Astrocyte (in vitro differentiated cells and primary cell): ENCODE measurements around the gene ELP4. TPM values are rescaled to one million over a fixed set of nuclear protein-coding genes. Genes with fewer than 3 reads are reported as not detected.

ENCODE experiments used
- DNase-seq: peaks from one replicate; pipeline ENCODE4 v3.0.0-alpha.2; 2010; ENCODE audit warnings: low read depth
- FAIRE-seq: peaks from 2 replicates; lab custom pipeline; 2011; peaks lifted over from hg19 to GRCh38; lab: Jason Lieb, UNC
- H2AFZ ChIP-seq: 2 replicates; pipeline ENCODE4 v1.6.0; 2012; ENCODE audit warnings: low read depth, low read length, inconsistent platforms
- H3K27ac ChIP-seq: 2 replicates; pipeline ENCODE4 v1.5.1; 2011; ENCODE audit warnings: low read depth, low read length, inconsistent platforms
- H3K27me3 ChIP-seq: 2 replicates; pipeline ENCODE4 v1.6.0; 2011; ENCODE audit warnings: low read length, inconsistent platforms; ENCODE audit not compliant: insufficient read depth
- H3K36me3 ChIP-seq: 2 replicates; pipeline ENCODE4 v1.5.1; 2011; ENCODE audit warnings: low read length, inconsistent platforms; ENCODE audit not compliant: insufficient read depth
- H3K4me1 ChIP-seq: 2 replicates; pipeline ENCODE4 v1.5.1; 2011; ENCODE audit warnings: low read length, inconsistent platforms; ENCODE audit not compliant: insufficient read depth
- H3K4me2 ChIP-seq: 2 replicates; pipeline ENCODE4 v1.6.0; 2012; ENCODE audit warnings: low read length, inconsistent platforms
- H3K4me3 ChIP-seq: 2 replicates; pipeline ENCODE4 v1.5.1; 2011; ENCODE audit warnings: low read depth, mild to moderate bottlenecking, low read length, inconsistent platforms; ENCODE audit not compliant: insufficient read depth
- H3K79me2 ChIP-seq: 2 replicates; pipeline ENCODE4 v1.6.0; 2012; ENCODE audit warnings: mild to moderate bottlenecking, low read length, inconsistent platforms; ENCODE audit not compliant: insufficient read depth
- H3K9ac ChIP-seq: 2 replicates; pipeline ENCODE4 v1.6.0; 2012; ENCODE audit warnings: mild to moderate bottlenecking, low read length, inconsistent platforms
- H3K9me3 ChIP-seq: 2 replicates; pipeline ENCODE4 v1.5.1; 2012; ENCODE audit warnings: low read depth, mild to moderate bottlenecking, low read length, inconsistent platforms; ENCODE audit not compliant: insufficient read depth
- H4K20me1 ChIP-seq: 2 replicates; pipeline ENCODE4 v1.6.0; 2012; ENCODE audit warnings: low read length, inconsistent platforms; ENCODE audit not compliant: insufficient read depth
- H3K27ac Mint-ChIP-seq: one replicate; pipeline ENCODE4 v1.8.0; 2021; ENCODE audit warnings: mild to moderate bottlenecking, mixed read lengths; ENCODE audit not compliant: unreplicated experiment
- H3K27me3 Mint-ChIP-seq: one replicate; pipeline ENCODE4 v1.8.0; 2021; ENCODE audit warnings: low read depth, mixed read lengths; ENCODE audit not compliant: unreplicated experiment
- H3K36me3 Mint-ChIP-seq: one replicate; pipeline ENCODE4 v1.8.0; 2021; ENCODE audit warnings: low read depth, mixed read lengths; ENCODE audit not compliant: unreplicated experiment
- H3K4me1 Mint-ChIP-seq: one replicate; pipeline ENCODE4 v1.8.0; 2021; ENCODE audit warnings: low read depth, mixed read lengths; ENCODE audit not compliant: unreplicated experiment
- H3K4me3 Mint-ChIP-seq: one replicate; pipeline ENCODE4 v1.8.0; 2021; ENCODE audit warnings: mild to moderate bottlenecking, moderate library complexity, mixed read lengths; ENCODE audit not compliant: unreplicated experiment
- H3K9me3 Mint-ChIP-seq: one replicate; pipeline ENCODE4 v1.8.0; 2021; ENCODE audit warnings: mild to moderate bottlenecking, mixed read lengths; ENCODE audit not compliant: unreplicated experiment
- CTCF ChIP-seq: IDR thresholded peaks from 2 replicates; pipeline ENCODE4 v1.5.1; 2011; ENCODE audit warnings: low read depth, mild to moderate bottlenecking, inconsistent platforms, low read length, moderate library complexity; ENCODE audit not compliant: insufficient read depth
- EZH2 ChIP-seq: IDR thresholded peaks from 2 replicates; pipeline ENCODE4 v1.6.1; 2012; ENCODE audit warnings: mild to moderate bottlenecking, low read length, inconsistent platforms; ENCODE audit not compliant: insufficient read depth
- total RNA-seq: library from RNA; stranded (reverse); gene quantifications from 2 replicates; pipeline ENCODE4 v1.2.1, GENCODE V29; 2021

Gene ELP4
- total RNA-seq, 1 donor from 2014 or later: 12.9 TPM

GRCh38 chr11:31747581-31747980, 238.0 kb downstream of the ELP4 start:
- Histone ChIP-seq H3K27me3 (no peaks in the 10 kb centered on the region), H4K20me1 (no peaks in the 10 kb centered on the region), H2AFZ (no peak overlapping the region), H3K36me3 (no peaks in the 10 kb centered on the region), H3K27ac (no peak overlapping the region), H3K79me2 (no peaks in the 10 kb centered on the region), H3K4me1 (no peaks in the 10 kb centered on the region), H3K9me3 (no peaks in the 10 kb centered on the region), H3K4me3 (no peak overlapping the region), H3K9ac (no peak overlapping the region), H3K4me2 (no peak overlapping the region)
- no peaks in the 10 kb centered on the region for H3K27me3 Mint-ChIP-seq
- H3K4me1 Mint-ChIP-seq: peaks cover 5% of the 10 kb centered on the region
- FAIRE-seq (no peak), DNase-seq (no peak)
- TF ChIP-seq CTCF: no peak
- no peak for TF ChIP-seq EZH2
- no peak overlapping the region for H3K27ac Mint-ChIP-seq
- no peak overlapping the region for H3K4me3 Mint-ChIP-seq
- H3K36me3 Mint-ChIP-seq: peaks cover 2% of the 10 kb centered on the region
- peaks cover 2% of the 10 kb centered on the region for H3K9me3 Mint-ChIP-seq

GRCh38 chr11:31757260-31757835, 247.8 kb downstream of the ELP4 start:
- Histone ChIP-seq H3K4me2 (no peak overlapping the region), H3K79me2 (no peaks in the 10 kb centered on the region), H3K4me3 (no peak overlapping the region), H3K9ac (no peak overlapping the region), H3K36me3 (no peaks in the 10 kb centered on the region), H3K27me3 (no peaks in the 10 kb centered on the region), H3K4me1 (no peaks in the 10 kb centered on the region), H3K27ac (no peak overlapping the region), H3K9me3 (no peaks in the 10 kb centered on the region), H2AFZ (no peak overlapping the region), H4K20me1 (no peaks in the 10 kb centered on the region)
- peaks cover 3% of the 10 kb centered on the region for H3K4me1 Mint-ChIP-seq
- no peaks in the 10 kb centered on the region for H3K9me3 Mint-ChIP-seq
- peak; percentile 6 for DNase-seq
- H3K27ac Mint-ChIP-seq: no peak overlapping the region
- H3K4me3 Mint-ChIP-seq: no peak overlapping the region
- FAIRE-seq: no peak
- H3K27me3 Mint-ChIP-seq: no peaks in the 10 kb centered on the region
- H3K36me3 Mint-ChIP-seq: no peaks in the 10 kb centered on the region
- TF ChIP-seq CTCF (no peak), EZH2 (no peak)

- peaks cover 2% of the 10 kb centered on the region for H3K4me1 Mint-ChIP-seq
- H4K20me1 ChIP-seq: no peaks in the 10 kb centered on the region
- H3K4me1 ChIP-seq: no peaks in the 10 kb centered on the region
- no peak overlapping the region for H3K4me3 ChIP-seq
- no peaks in the 10 kb centered on the region for H3K9me3 Mint-ChIP-seq
- no peaks in the 10 kb centered on the region for H3K79me2 ChIP-seq
- no peak overlapping the region for H3K4me3 Mint-ChIP-seq
- H3K27ac Mint-ChIP-seq: no peak overlapping the region
- no peaks in the 10 kb centered on the region for H3K27me3 Mint-ChIP-seq
- FAIRE-seq (no peak), DNase-seq (no peak)
- TF ChIP-seq EZH2 (no peak), CTCF (no peak)
- H2AFZ ChIP-seq: no peak overlapping the region
- no peaks in the 10 kb centered on the region for H3K36me3 Mint-ChIP-seq
- no peak overlapping the region for H3K27ac ChIP-seq
- no peak overlapping the region for H3K9ac ChIP-seq
- no peak overlapping the region for H3K4me2 ChIP-seq
- no peaks in the 10 kb centered on the region for H3K36me3 ChIP-seq
- no peaks in the 10 kb centered on the region for H3K27me3 ChIP-seq
- H3K9me3 ChIP-seq: no peaks in the 10 kb centered on the region
These were observed 252.1 kb downstream of the ELP4 start for GRCh38 chr11:31761636-31762035.
